Measurements from ENCODE around the gene NCOA7. TPM values are rescaled to one million over a fixed set of nuclear protein-coding genes. Genes with fewer than 3 reads are reported as not detected.
"Not testable (repeated sequence)": the region's sequence is repeated elsewhere in the genome, so short reads cannot be mapped to it uniquely, and the experiment has no call there.

The NCOA7 gene
- total RNA-seq, 1 donor from 2014 or later, result 6.3 TPM

DNA sequence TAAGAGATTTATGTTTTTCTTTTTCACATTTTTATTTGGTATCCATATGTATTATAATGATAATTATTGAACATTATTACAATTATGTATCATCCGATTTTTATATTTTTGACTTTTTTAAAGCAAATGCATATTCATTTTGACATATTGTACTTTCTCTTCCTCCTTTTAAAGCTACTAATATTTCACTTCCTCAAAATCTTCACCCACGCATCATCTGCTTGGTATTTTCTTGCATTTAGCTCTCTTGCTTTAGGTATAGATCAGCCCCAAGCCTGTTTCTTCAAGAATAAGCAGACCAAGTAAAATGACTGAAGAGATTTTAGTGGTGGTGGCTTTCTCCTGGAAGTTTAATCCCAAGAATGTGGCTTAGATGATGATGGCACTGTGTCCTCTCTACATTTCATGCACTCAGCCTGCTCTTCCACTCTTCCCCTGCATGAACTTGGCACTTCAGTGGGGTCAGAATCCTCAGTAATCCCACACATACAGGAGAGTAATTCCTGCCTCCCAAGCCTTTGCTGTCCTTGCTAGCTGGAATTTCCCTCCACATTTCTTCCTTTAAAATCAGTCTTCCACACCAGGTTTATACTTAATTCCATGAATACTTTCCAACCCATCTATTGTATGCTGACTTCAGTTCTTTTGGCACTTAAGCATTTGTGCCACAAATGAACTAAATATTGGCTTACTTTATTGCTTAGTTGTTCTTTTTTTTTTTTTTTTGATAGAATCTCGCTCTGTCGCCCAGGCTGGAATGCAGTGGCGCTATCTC, 8.2 kb downstream of the NCOA7 start:
- Histone ChIP-seq H3K27ac (ENCODE audit: low read depth, low read length) (no peak overlapping the region), H3K36me3 (ENCODE audit: control insufficient read depth in 3 of 3, insufficient read depth in 3 of 3, low read length in 3 of 3) (no peaks in the 10 kb centered on the region), H3K4me1 (ENCODE audit: control insufficient read depth in 3 of 3, insufficient read depth in 3 of 3, low read length in 3 of 3) (no peaks in the 10 kb centered on the region)

DNA sequence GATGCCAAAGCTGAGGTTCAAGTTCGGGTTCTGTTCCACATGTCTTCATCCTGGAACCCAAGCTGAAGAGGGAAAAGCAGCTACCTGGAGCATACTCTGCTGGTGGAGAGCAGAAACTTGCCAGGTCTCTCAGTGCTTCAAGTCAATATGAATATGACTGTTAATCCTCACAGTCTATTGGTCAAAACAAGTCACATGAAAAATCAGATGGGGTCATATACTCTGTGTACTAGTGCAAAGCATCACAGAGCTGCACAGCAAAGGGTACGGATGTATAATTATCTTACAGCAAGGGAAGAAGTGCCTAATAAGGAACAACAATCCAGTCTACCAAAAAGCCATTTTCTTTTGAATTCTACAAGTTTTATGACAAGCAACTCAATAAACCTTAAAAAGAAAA, 11.6 kb downstream of the NCOA7 start:
- no peaks in the 10 kb centered on the region for H3K27me3 ChIP-seq (ENCODE audit: control insufficient read depth in 3 of 3, insufficient read depth in 3 of 3, low read length in 3 of 3)
- H3K4me3 ChIP-seq (ENCODE audit: low read length in 3 of 3), result no peak overlapping the region
- H3K9me3 ChIP-seq (ENCODE audit: control insufficient read depth in 3 of 3, low read length in 3 of 3), result no peaks in the 10 kb centered on the region
- no peak overlapping the region for H3K27ac ChIP-seq (ENCODE audit: low read depth, low read length)
- H3K9ac ChIP-seq (ENCODE audit: low read depth in 1 of 3, low read length in 3 of 3), result no peak overlapping the region
- H3K4me1 ChIP-seq (ENCODE audit: control insufficient read depth in 3 of 3, insufficient read depth in 3 of 3, low read length in 3 of 3), result no peaks in the 10 kb centered on the region
- H3K36me3 ChIP-seq (ENCODE audit: control insufficient read depth in 3 of 3, insufficient read depth in 3 of 3, low read length in 3 of 3), result no peaks in the 10 kb centered on the region

More for the DNA sequence above, 8.2 kb downstream of the NCOA7 start:
- Histone ChIP-seq H3K9me3 (ENCODE audit: control insufficient read depth in 3 of 3, low read length in 3 of 3) (no peaks in the 10 kb centered on the region), H3K9ac (ENCODE audit: low read depth in 1 of 3, low read length in 3 of 3) (no peak overlapping the region), H3K27me3 (ENCODE audit: control insufficient read depth in 3 of 3, insufficient read depth in 3 of 3, low read length in 3 of 3) (no peaks in the 10 kb centered on the region), H3K4me3 (ENCODE audit: low read length in 3 of 3) (no peak overlapping the region)

DNA sequence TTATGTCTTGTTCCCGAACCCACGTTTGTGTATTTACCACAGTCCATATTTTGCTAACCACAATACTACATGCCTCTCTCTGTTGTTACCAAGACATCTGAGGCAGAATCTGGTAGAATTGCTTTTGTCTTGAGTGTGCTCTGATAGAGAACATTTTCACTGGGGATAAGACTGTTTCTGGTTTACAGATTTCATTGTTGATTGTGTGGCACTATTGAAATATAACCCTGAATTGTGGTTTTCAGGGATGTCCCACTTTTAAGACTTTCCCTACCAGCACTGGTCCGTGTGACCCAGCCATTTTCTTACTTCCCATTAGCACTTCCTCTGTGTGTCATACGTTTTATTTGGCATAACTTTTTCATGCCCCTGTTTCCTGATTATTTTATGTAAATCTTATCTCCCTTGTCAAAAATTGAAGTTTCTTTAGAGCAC, 12.2 kb downstream of the NCOA7 start:
- Histone ChIP-seq H3K4me3 (ENCODE audit: low read length in 3 of 3) (no peak overlapping the region), H3K27ac (ENCODE audit: low read depth, low read length) (no peak overlapping the region), H3K4me1 (ENCODE audit: control insufficient read depth in 3 of 3, insufficient read depth in 3 of 3, low read length in 3 of 3) (peaks cover 0 to 2% (median 2%) of the 10 kb centered on the region in 3 donors), H3K9ac (ENCODE audit: low read depth in 1 of 3, low read length in 3 of 3) (no peak overlapping the region), H3K9me3 (ENCODE audit: control insufficient read depth in 3 of 3, low read length in 3 of 3) (no peaks in the 10 kb centered on the region), H3K27me3 (ENCODE audit: control insufficient read depth in 3 of 3, insufficient read depth in 3 of 3, low read length in 3 of 3) (no peaks in the 10 kb centered on the region), H3K36me3 (ENCODE audit: control insufficient read depth in 3 of 3, insufficient read depth in 3 of 3, low read length in 3 of 3) (peaks cover 0 to under 1% (median 0%) of the 10 kb centered on the region in 3 donors)

DNA sequence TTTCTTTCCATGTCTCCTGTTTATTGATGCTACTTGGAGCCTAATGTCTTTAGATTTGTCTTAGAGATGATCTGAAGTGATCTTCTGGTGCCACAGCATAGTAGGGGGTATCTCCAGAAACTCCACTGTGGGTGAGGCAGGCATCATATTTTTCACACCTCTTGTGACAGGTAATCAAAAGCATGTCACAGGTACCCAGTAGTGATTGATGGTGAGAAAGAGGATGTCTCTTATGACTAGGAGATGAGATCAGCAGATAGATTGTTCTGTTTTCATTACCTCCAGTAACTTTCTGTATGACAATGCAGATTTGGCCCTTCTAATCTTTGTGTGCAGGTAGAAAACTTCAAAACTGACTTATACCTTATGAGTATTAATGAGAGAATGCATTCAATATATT, 13.5 kb downstream of the NCOA7 start:
- H3K9ac ChIP-seq (ENCODE audit: low read depth in 1 of 3, low read length in 3 of 3), result no peak overlapping the region
- no peak overlapping the region for H3K27ac ChIP-seq (ENCODE audit: low read depth, low read length)
- H3K27me3 ChIP-seq (ENCODE audit: control insufficient read depth in 3 of 3, insufficient read depth in 3 of 3, low read length in 3 of 3), result no peaks in the 10 kb centered on the region
- no peaks in the 10 kb centered on the region for H3K9me3 ChIP-seq (ENCODE audit: control insufficient read depth in 3 of 3, low read length in 3 of 3)
- H3K4me1 ChIP-seq (ENCODE audit: control insufficient read depth in 3 of 3, insufficient read depth in 3 of 3, low read length in 3 of 3), result peaks cover 0 to 5% (median 3%) of the 10 kb centered on the region in 3 donors
- no peak overlapping the region for H3K4me3 ChIP-seq (ENCODE audit: low read length in 3 of 3)
- H3K36me3 ChIP-seq (ENCODE audit: control insufficient read depth in 3 of 3, insufficient read depth in 3 of 3, low read length in 3 of 3), result peaks cover 0 to 2% (median 0%) of the 10 kb centered on the region in 3 donors

DNA sequence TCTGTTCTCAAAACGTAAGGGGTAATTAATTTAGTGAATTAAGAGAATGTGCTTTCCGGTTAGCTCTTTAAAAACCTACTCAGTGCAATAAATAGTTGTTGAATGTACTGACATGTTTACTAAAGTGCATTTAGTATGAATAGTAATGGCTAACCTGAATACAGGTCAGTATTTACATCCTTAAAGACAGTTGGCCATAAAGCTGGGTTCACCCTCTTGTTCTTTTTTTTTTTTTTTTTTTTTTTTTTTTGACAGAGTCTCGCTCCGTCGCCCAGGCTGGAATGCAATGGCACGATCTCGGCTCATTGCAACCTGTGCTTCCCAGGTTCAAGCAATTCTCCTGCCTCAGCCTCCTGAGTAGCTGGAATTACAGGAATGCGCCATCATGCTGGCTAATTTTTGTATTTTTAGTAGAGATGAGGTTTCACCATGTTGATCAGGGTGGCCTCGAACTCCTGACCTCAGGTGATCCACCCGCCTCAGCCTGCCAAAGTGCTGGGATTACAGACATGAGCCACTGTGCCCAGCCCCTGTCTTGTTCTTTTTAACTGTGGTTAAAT, 14.2 kb downstream of the NCOA7 start:
- H3K9me3 ChIP-seq (ENCODE audit: control insufficient read depth in 3 of 3, low read length in 3 of 3); H3K4me3 ChIP-seq (ENCODE audit: low read length in 3 of 3); H3K9ac ChIP-seq (ENCODE audit: low read depth in 1 of 3, low read length in 3 of 3); H3K27ac ChIP-seq (ENCODE audit: low read depth, low read length); H3K4me1 ChIP-seq (ENCODE audit: control insufficient read depth in 3 of 3, insufficient read depth in 3 of 3, low read length in 3 of 3); H3K36me3 ChIP-seq (ENCODE audit: control insufficient read depth in 3 of 3, insufficient read depth in 3 of 3, low read length in 3 of 3); H3K27me3 ChIP-seq (ENCODE audit: control insufficient read depth in 3 of 3, insufficient read depth in 3 of 3, low read length in 3 of 3): not testable (repeated sequence)

DNA sequence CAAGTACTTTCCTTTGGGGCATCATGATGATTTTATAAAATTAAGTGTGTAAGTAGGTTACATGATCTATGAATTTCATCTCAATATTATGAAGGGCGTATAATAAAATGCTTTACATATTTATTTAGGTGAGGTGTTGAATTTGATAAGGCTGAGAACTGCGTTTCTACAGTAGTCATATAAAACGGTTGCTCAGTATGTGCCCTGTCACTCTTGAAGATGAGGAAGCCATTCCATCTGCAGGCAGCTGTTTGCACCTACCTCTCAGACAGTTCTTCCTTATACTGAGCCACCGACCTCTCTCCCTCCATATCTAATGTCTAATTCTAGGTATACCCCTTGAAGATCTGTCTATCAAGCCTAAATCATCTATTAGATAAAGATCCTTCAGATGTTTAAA, 16.1 kb downstream of the NCOA7 start:
- H3K9ac ChIP-seq (ENCODE audit: low read depth in 1 of 3, low read length in 3 of 3), result no peak overlapping the region
- no peaks in the 10 kb centered on the region for H3K27me3 ChIP-seq (ENCODE audit: control insufficient read depth in 3 of 3, insufficient read depth in 3 of 3, low read length in 3 of 3)
- H3K27ac ChIP-seq (ENCODE audit: low read depth, low read length), result no peak overlapping the region
- no peak overlapping the region for H3K4me3 ChIP-seq (ENCODE audit: low read length in 3 of 3)
- H3K4me1 ChIP-seq (ENCODE audit: control insufficient read depth in 3 of 3, insufficient read depth in 3 of 3, low read length in 3 of 3), result peaks cover 0 to 9% (median 3%) of the 10 kb centered on the region in 3 donors
- H3K9me3 ChIP-seq (ENCODE audit: control insufficient read depth in 3 of 3, low read length in 3 of 3), result no peaks in the 10 kb centered on the region
- H3K36me3 ChIP-seq (ENCODE audit: control insufficient read depth in 3 of 3, insufficient read depth in 3 of 3, low read length in 3 of 3), result peaks cover 0 to 2% (median 0%) of the 10 kb centered on the region in 3 donors

DNA sequence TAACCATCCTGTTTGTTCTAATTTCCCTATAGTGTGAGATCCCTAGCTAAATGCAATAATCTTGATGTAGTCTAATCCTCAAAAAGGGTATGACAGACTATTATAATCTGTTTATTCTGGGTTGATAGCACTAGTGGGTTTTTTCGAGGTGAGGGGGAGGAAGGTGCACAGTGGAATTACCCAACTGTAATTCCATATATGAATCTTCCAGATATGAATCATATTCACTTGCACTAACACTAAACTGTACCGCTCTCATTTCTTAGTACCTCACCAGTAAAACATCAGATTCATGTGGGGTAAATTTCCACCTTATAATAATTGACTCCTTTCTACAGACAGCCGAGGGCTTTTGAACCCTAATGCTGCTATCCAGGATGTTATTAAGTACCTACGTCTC, 16.5 kb downstream of the NCOA7 start:
- no peak overlapping the region for H3K9ac ChIP-seq (ENCODE audit: low read depth in 1 of 3, low read length in 3 of 3)
- H3K36me3 ChIP-seq (ENCODE audit: control insufficient read depth in 3 of 3, insufficient read depth in 3 of 3, low read length in 3 of 3), result peaks cover 0 to 2% (median 0%) of the 10 kb centered on the region in 3 donors
- H3K4me3 ChIP-seq (ENCODE audit: low read length in 3 of 3), result no peak overlapping the region
- peaks cover 0 to 9% (median 3%) of the 10 kb centered on the region in 3 donors for H3K4me1 ChIP-seq (ENCODE audit: control insufficient read depth in 3 of 3, insufficient read depth in 3 of 3, low read length in 3 of 3)
- no peaks in the 10 kb centered on the region for H3K9me3 ChIP-seq (ENCODE audit: control insufficient read depth in 3 of 3, low read length in 3 of 3)
- no peaks in the 10 kb centered on the region for H3K27me3 ChIP-seq (ENCODE audit: control insufficient read depth in 3 of 3, insufficient read depth in 3 of 3, low read length in 3 of 3)
- no peak overlapping the region for H3K27ac ChIP-seq (ENCODE audit: low read depth, low read length)

DNA sequence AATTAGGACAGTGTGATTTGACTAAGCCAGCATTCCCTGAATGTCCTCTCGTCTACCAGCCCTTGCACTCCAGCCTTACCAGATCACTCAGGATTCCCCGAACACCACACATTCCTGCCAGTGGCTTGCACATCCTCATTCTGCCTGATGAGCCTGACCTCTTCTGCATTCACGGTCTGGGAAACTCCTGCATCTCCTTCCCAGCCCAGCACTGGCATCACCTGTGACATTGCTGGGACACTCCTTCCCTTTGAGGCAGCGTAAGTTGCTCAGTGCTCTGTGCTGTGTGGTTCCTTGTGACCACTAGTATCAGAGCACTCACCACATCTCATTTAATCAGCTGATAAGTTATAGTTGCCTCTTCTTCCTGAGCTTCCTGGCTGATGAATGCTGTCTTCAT, 17.3 kb downstream of the NCOA7 start:
- Histone ChIP-seq H3K4me1 (ENCODE audit: control insufficient read depth in 3 of 3, insufficient read depth in 3 of 3, low read length in 3 of 3) (peaks cover 5 to 15% (median 7%) of the 10 kb centered on the region in 3 donors), H3K9me3 (ENCODE audit: control insufficient read depth in 3 of 3, low read length in 3 of 3) (no peaks in the 10 kb centered on the region), H3K27me3 (ENCODE audit: control insufficient read depth in 3 of 3, insufficient read depth in 3 of 3, low read length in 3 of 3) (no peaks in the 10 kb centered on the region), H3K36me3 (ENCODE audit: control insufficient read depth in 3 of 3, insufficient read depth in 3 of 3, low read length in 3 of 3) (peaks cover 0 to 2% (median 0%) of the 10 kb centered on the region in 3 donors), H3K4me3 (ENCODE audit: low read length in 3 of 3) (no peak overlapping the region), H3K9ac (ENCODE audit: low read depth in 1 of 3, low read length in 3 of 3) (no peak overlapping the region), H3K27ac (ENCODE audit: low read depth, low read length) (no peak overlapping the region)

DNA sequence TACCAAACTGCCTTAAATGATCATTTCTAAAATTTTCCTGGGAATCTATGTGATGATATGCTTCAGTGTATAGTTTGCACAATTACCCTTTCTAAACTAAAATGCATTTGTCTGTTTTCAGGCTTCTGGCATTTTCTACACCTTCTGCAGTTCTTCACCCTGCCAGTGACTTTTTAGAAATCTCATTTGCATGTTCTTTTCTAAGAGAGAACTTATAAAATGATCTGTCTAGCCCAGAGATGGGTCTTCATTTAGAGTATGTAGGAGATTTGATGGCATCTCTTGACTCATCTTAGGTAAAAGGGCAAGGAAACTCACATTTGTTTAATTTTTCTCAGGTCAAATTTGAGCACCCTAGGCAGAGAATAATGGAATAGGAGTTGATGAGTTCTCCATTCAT, 17.8 kb downstream of the NCOA7 start:
- peaks cover 6 to 16% (median 8%) of the 10 kb centered on the region in 3 donors for H3K4me1 ChIP-seq (ENCODE audit: control insufficient read depth in 3 of 3, insufficient read depth in 3 of 3, low read length in 3 of 3)
- H3K4me3 ChIP-seq (ENCODE audit: low read length in 3 of 3), result no peak overlapping the region
- peaks cover 0 to 2% (median 0%) of the 10 kb centered on the region in 3 donors for H3K36me3 ChIP-seq (ENCODE audit: control insufficient read depth in 3 of 3, insufficient read depth in 3 of 3, low read length in 3 of 3)
- no peak overlapping the region for H3K27ac ChIP-seq (ENCODE audit: low read depth, low read length)
- no peak overlapping the region for H3K9ac ChIP-seq (ENCODE audit: low read depth in 1 of 3, low read length in 3 of 3)
- H3K27me3 ChIP-seq (ENCODE audit: control insufficient read depth in 3 of 3, insufficient read depth in 3 of 3, low read length in 3 of 3), result no peaks in the 10 kb centered on the region
- H3K9me3 ChIP-seq (ENCODE audit: control insufficient read depth in 3 of 3, low read length in 3 of 3), result no peaks in the 10 kb centered on the region

DNA sequence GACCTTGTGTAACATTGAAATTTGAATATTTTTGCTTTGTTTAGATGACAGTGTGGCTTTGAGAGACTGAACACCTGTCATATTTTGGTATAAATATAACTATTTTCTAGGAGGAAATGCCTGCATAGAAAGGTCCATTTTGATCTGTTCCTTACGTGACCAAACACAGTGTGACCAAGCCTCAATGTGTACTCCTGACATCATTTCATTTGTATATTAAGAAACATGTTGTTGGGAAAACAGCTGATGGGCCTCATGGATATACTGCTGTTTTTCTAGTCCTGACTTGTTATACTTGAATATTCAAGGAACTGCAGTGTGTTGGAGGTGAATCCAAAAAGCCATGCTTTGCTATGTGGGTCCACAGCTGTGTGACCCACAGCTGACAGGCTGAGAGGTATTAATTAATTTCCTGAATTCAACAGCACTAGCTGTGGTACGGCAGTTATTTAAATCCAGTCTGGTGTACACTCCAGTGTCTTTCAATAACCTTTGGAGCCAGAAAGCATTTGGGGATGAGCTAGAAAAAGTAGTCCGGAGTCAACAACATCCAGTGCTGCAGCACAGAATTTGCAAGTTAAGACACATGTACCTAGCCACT, 18.9 kb downstream of the NCOA7 start:
- H3K9me3 ChIP-seq (ENCODE audit: control insufficient read depth in 3 of 3, low read length in 3 of 3), result no peaks in the 10 kb centered on the region
- H3K27me3 ChIP-seq (ENCODE audit: control insufficient read depth in 3 of 3, insufficient read depth in 3 of 3, low read length in 3 of 3), result no peaks in the 10 kb centered on the region
- H3K4me3 ChIP-seq (ENCODE audit: low read length in 3 of 3), result no peak overlapping the region
- H3K4me1 ChIP-seq (ENCODE audit: control insufficient read depth in 3 of 3, insufficient read depth in 3 of 3, low read length in 3 of 3), result peaks cover 6 to 19% (median 8%) of the 10 kb centered on the region in 3 donors
- H3K36me3 ChIP-seq (ENCODE audit: control insufficient read depth in 3 of 3, insufficient read depth in 3 of 3, low read length in 3 of 3), result peaks cover 0 to 2% (median 0%) of the 10 kb centered on the region in 3 donors
- H3K27ac ChIP-seq (ENCODE audit: low read depth, low read length), result no peak overlapping the region
- H3K9ac ChIP-seq (ENCODE audit: low read depth in 1 of 3, low read length in 3 of 3), result no peak overlapping the region
